Stomach (tissue), 9 donors: Measurements from ENCODE around the gene CCR2. TPM values are rescaled to one million over a fixed set of nuclear protein-coding genes. Genes with fewer than 3 reads are reported as not detected.

Experiments
- DNase-seq, 2 donors: peaks; one replicate each; pipeline versions ENCODE4 v3.0.0 to v3.0.0-alpha.2; 2013 to 2019
- H3K27ac ChIP-seq, 5 donors: fragments of 200-600 bp in 4 of 5; sonication (generic) in 4 of 5; one replicate each; pipeline ENCODE4 v1.5.1; 2013 to 2019; ENCODE audit warnings: mild to moderate bottlenecking in 1 of 5, moderate library complexity in 1 of 5
- H3K27me3 ChIP-seq, 3 donors: fragments of 200-600 bp; sonication (generic); one replicate each; pipeline ENCODE4 v1.5.1; 2017 to 2019; ENCODE audit warnings: mixed run types in 1 of 3
- H3K36me3 ChIP-seq, 4 donors: fragments of 200-600 bp; sonication (generic); 1 replicate in 3 of 4; 2 replicates in 1 of 4; pipeline ENCODE4 v1.5.1; 2016 to 2019
- H3K4me1 ChIP-seq, 4 donors: fragments of 200-600 bp; sonication (generic); one replicate each; pipeline ENCODE4 v1.5.1; 2016 to 2019
- H3K4me3 ChIP-seq, 4 donors: fragments of 200-600 bp; sonication (generic) in 3 of 4; one replicate each; pipeline ENCODE4 v1.5.1; 2016 to 2019; ENCODE audit warnings: mild to moderate bottlenecking in 1 of 4
- H3K9me3 ChIP-seq, 4 donors: fragments of 200-600 bp; sonication (generic); one replicate each; pipeline ENCODE4 v1.5.1; 2016 to 2019
- EP300 ChIP-seq: sonication (generic); formaldehyde crosslinking; IDR thresholded peaks from one replicate; pipeline ENCODE4 v1.6.1; 2017; ENCODE audit warnings: antibody characterized with exemption
- POLR2A ChIP-seq, 4 donors: fragments of 450-650 bp; IDR thresholded peaks; one replicate each; pipeline ENCODE4 v1.6.1; 2016; ENCODE audit warnings: antibody characterized with exemption in 4 of 4, control low read depth in 2 of 4, mild to moderate bottlenecking in 1 of 4, moderate library complexity in 1 of 4
- POLR2AphosphoS5 ChIP-seq, 3 donors: sonication (generic); formaldehyde crosslinking; IDR thresholded peaks; one replicate each; pipeline ENCODE4 v1.6.1; 2016; ENCODE audit warnings: antibody characterized with exemption in 3 of 3
- WGBS, 5 donors: extraction: QIAGEN DNeasy Blood & Tissue Kit in 3 of 5; methylation state at CpG; one replicate each; pipeline versions ENCODE4 v1.1.5 to v1.1.7; 2013 to 2018; 5-methylcytosine and 5-hydroxymethylcytosine counted together
- intact Hi-C: fragments of 100-400 bp; cut with DNase I; formaldehyde crosslinking; loops from one replicate; pipeline ENCODE4 v1.15.1; 2023; ENCODE audit warnings: low total_unique reads
- polyA plus RNA-seq, 3 donors: library from polyadenylated mRNA; stranded (reverse); fragments of 200-250 nt; gene quantifications; one replicate each; pipeline ENCODE4 v1.2.3, GENCODE V29; 2013
- total RNA-seq, 5 donors: library from RNA; depleted of rRNA; stranded (reverse); fragments of >200 nt; gene quantifications; one replicate each; pipeline versions ENCODE4 v1.1.0 to v1.2.3, GENCODE V29; 2014 to 2016
- TF ChIP-seq, protein P1 (sequence below), 7 experiments: fragments of 450-650 bp in 4 of 7; fragments of 200-600 bp in 3 of 7; sonication (generic) in 3 of 7; IDR thresholded peaks; one replicate each; pipeline ENCODE4 v1.5.1; 2016 to 2019; ENCODE audit warnings: antibody characterized with exemption in 7 of 7, control low read depth in 2 of 7, mild to moderate bottlenecking in 1 of 7
- donor health status: healthy with polysubstance abuse.
- donor health status: Bipolar disorder and iron deficiency.
- donor health status: healthy.

CCR2 gene
- total and polyA plus RNA-seq, 8 donors: 0.37 to 2.5 (median 0.61) TPM; not detected in 3

DNA sequence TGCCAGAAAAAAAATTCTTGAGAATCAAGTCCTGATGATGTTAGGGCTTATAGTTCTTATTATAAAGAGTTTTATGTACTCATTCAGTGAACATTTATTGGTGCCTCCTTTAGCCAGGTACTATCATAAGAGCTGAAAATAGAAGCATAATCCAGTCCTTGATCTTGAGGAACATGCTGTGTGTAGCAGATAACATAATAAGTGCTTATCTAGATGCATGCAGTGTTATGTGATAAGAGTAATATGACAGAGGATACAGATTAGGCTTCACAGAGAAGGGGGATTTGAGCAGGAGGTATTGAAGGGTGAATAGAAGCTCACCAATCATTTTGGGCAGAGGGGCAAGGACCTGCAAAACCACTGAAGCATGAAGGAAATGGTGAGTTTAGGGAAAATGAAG, 1.1 kb downstream of the CCR2 start:
- H3K27me3 ChIP-seq: peaks cover 0 to 20% (median 0%) of the 10 kb centered on the region in 3 donors
- no peak for DNase-seq
- no peaks in the 10 kb centered on the region for H3K4me1 ChIP-seq
- TF ChIP-seq, protein P1, sequence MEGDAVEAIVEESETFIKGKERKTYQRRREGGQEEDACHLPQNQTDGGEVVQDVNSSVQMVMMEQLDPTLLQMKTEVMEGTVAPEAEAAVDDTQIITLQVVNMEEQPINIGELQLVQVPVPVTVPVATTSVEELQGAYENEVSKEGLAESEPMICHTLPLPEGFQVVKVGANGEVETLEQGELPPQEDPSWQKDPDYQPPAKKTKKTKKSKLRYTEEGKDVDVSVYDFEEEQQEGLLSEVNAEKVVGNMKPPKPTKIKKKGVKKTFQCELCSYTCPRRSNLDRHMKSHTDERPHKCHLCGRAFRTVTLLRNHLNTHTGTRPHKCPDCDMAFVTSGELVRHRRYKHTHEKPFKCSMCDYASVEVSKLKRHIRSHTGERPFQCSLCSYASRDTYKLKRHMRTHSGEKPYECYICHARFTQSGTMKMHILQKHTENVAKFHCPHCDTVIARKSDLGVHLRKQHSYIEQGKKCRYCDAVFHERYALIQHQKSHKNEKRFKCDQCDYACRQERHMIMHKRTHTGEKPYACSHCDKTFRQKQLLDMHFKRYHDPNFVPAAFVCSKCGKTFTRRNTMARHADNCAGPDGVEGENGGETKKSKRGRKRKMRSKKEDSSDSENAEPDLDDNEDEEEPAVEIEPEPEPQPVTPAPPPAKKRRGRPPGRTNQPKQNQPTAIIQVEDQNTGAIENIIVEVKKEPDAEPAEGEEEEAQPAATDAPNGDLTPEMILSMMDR (IDR thresholded peaks at IDR 0.05): no peak
- TF ChIP-seq POLR2A (IDR thresholded peaks at IDR 0.05) (no peak), EP300 (no peak), POLR2AphosphoS5 (IDR thresholded peaks at IDR 0.05) (no peak)
- H3K4me3 ChIP-seq: peak overlapping the region in 2 of 4 donors; percentile 6 to 8
- intact Hi-C loops: no loop called here
- H3K9me3 ChIP-seq: no peaks in the 10 kb centered on the region
- peak overlapping the region in 1 of 5 donors; percentile 57 for H3K27ac ChIP-seq
- no peaks in the 10 kb centered on the region for H3K36me3 ChIP-seq

DNA sequence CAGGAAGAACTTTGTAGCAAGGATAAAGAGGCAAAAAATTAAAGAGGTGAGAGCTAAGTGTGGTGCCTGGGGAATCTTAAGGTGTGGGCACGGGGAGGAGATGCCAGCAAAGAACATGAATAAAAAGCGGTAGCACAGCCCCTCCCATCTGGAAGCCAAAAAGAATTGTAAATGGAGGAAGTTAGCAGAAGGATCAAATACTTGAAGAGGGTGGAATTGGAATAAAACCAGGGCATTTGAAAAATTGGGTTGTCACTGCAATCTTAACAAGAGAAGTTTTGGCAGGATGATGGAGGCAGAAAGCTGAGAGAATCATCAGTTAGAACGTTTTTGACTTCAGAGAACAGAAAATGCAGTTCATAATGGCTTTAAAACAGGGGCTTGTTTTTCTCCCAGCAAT, 2.4 kb downstream of the CCR2 start:
- intact Hi-C loops: no loop called here
- no peak for DNase-seq
- Histone ChIP-seq H3K36me3 (no peaks in the 10 kb centered on the region), H3K27me3 (peaks cover 0 to 20% (median 0%) of the 10 kb centered on the region in 3 donors), H3K4me3 (peak overlapping the region in 2 of 4 donors; percentile 2 to 6), H3K4me1 (no peaks in the 10 kb centered on the region), H3K9me3 (no peaks in the 10 kb centered on the region), H3K27ac (no peak overlapping the region)
- 47 to 56% (median 51%) methylated on average over 3 of the region's 3 CpGs for WGBS, 5 donors
- TF ChIP-seq POLR2A (IDR thresholded peaks at IDR 0.05): no peak
- TF ChIP-seq, protein P1 (IDR thresholded peaks at IDR 0.05): no peak
- TF ChIP-seq POLR2AphosphoS5 (IDR thresholded peaks at IDR 0.05): no peak
- no peak for TF ChIP-seq EP300

DNA sequence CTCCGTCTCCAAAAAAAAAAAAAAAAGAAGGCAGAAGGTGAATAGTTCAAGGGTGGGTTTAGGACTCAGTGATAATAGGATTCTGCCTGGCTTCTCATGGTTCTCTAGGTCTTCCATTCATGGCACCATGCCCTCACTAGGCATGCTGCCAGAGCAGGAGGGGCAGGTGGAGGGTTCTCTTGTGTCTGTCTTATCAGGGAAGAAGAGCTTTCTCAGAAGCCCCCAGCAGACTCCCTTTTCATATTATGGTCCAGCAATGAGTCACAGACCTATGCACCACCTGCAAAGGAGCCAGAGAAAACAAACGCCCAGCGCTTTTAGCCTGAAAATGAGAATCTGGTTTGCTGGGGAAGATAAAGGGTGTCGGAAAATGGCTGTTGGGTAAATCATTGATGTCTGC, 3.0 kb downstream of the CCR2 start:
- Histone ChIP-seq H3K4me3 (peak overlapping the region in 1 of 4 donors; percentile 1), H3K4me1 (peaks cover 0 to 6% (median 0%) of the 10 kb centered on the region in 4 donors), H3K27ac (no peak overlapping the region), H3K27me3 (peaks cover 0 to 17% (median 0%) of the 10 kb centered on the region in 3 donors), H3K9me3 (no peaks in the 10 kb centered on the region), H3K36me3 (no peaks in the 10 kb centered on the region)
- no peak for DNase-seq
- TF ChIP-seq EP300 (no peak), POLR2A (IDR thresholded peaks at IDR 0.05) (no peak), POLR2AphosphoS5 (IDR thresholded peaks at IDR 0.05) (no peak)
- TF ChIP-seq, protein P1 (IDR thresholded peaks at IDR 0.05): no peak
- intact Hi-C loops: no loop called here
- 62 to 89% (median 66%) methylated on average over 4 of the region's 4 CpGs for WGBS, 5 donors

DNA sequence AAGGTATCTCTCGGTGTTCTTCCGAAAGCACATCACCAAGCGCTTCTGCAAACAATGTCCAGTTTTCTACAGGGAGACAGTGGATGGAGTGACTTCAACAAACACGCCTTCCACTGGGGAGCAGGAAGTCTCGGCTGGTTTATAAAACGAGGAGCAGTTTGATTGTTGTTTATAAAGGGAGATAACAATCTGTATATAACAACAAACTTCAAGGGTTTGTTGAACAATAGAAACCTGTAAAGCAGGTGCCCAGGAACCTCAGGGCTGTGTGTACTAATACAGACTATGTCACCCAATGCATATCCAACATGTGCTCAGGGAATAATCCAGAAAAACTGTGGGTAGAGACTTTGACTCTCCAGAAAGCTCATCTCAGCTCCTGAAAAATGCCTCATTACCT, 4.6 kb downstream of the CCR2 start:
- intact Hi-C loops: no loop called here
- Histone ChIP-seq H3K27ac (no peak overlapping the region), H3K4me1 (peaks cover 0 to 13% (median 0%) of the 10 kb centered on the region in 4 donors), H3K36me3 (no peaks in the 10 kb centered on the region), H3K27me3 (peaks cover 0 to 14% (median 0%) of the 10 kb centered on the region in 3 donors), H3K4me3 (no peak overlapping the region), H3K9me3 (no peaks in the 10 kb centered on the region)
- TF ChIP-seq POLR2AphosphoS5 (IDR thresholded peaks at IDR 0.05): no peak
- TF ChIP-seq, protein P1 (IDR thresholded peaks at IDR 0.05): no peak
- no peak for TF ChIP-seq EP300
- TF ChIP-seq POLR2A (IDR thresholded peaks at IDR 0.05): no peak
- DNase-seq: no peak
- WGBS, 5 donors: 71 to 81% (median 77%) methylated on average over 6 of the region's 6 CpGs
